ENCODE results near the gene PILRB.

DNA sequence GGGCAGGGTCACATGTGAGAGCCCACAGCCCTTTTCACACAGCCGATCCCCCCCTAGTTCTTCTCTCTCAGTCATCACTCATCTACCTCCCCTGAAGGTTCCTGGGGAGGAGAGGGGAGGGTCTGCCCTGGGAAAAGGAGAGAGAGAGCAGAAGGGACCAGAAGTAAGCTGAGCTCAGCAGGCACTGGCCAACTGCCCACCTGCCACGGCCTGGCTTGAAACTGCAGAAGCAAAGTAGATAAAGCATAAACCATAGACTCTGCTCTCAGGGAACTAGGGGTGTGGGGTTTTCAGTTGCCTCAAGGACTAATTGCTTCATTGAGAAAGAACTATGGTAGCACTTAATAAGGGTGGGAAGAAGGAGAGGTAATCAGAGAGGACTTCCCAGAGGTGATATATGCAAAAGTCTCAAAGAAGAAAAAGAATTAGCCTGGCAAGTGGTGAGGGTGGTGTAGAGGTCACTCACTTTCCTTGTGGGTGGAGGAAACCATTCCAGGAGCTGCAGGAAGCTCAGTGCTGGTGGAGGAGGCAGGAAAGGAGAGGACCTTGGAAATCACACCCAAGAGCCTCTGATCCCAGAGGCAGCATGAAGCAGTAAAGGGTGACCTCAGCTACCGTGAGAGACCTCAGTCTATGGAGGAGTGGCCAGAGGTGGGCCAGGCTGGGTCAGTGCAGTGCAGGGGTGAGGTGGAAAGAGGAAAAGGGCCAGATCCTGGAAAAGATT is 32.5 kb downstream of the PILRB start:
- TF ChIP-seq, protein P1, sequence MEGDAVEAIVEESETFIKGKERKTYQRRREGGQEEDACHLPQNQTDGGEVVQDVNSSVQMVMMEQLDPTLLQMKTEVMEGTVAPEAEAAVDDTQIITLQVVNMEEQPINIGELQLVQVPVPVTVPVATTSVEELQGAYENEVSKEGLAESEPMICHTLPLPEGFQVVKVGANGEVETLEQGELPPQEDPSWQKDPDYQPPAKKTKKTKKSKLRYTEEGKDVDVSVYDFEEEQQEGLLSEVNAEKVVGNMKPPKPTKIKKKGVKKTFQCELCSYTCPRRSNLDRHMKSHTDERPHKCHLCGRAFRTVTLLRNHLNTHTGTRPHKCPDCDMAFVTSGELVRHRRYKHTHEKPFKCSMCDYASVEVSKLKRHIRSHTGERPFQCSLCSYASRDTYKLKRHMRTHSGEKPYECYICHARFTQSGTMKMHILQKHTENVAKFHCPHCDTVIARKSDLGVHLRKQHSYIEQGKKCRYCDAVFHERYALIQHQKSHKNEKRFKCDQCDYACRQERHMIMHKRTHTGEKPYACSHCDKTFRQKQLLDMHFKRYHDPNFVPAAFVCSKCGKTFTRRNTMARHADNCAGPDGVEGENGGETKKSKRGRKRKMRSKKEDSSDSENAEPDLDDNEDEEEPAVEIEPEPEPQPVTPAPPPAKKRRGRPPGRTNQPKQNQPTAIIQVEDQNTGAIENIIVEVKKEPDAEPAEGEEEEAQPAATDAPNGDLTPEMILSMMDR (IDR thresholded peaks at IDR 0.05), result no peak
- no peak for TF ChIP-seq POLR2A (IDR thresholded peaks at IDR 0.05)

Measured in adrenal gland (tissue), 5 donors.